ENCODE data around the gene BAZ2B. TPM values are rescaled to one million over a fixed set of nuclear protein-coding genes. Genes with fewer than 3 reads are reported as not detected.

BAZ2B gene
- total and polyA plus RNA-seq, 9 of the 15 experiments (the other 6 are each of a cell fraction or from before 2014, with no cell fraction given) = 7.5 to 38.6 (median 19.8) TPM

- no peak for TF ChIP-seq ZNF699 (CRISPR knock-in tag; IDR thresholded peaks at IDR 0.05; ENCODE audit: insufficient replicate concordance)
- no peak for TF ChIP-seq FOXJ3 (CRISPR knock-in tag; IDR thresholded peaks at IDR 0.05)
- TF ChIP-seq VEZF1 (CRISPR knock-in tag; IDR thresholded peaks at IDR 0.05) = peak; percentile 82
- TF ChIP-seq SPI1 (IDR thresholded peaks at IDR 0.05; ENCODE audit: borderline replicate concordance, low read depth, low read length) = no peak
- no peak for TF ChIP-seq ZBTB17 (CRISPR knock-in tag; IDR thresholded peaks at IDR 0.05)
- TF ChIP-seq ZNF518B (CRISPR knock-in tag; IDR thresholded peaks at IDR 0.05) = no peak
- no peak for TF ChIP-seq ZNF444 (CRISPR knock-in tag; IDR thresholded peaks at IDR 0.05)
- TF ChIP-seq NUFIP1 (IDR thresholded peaks at IDR 0.05; ENCODE audit: partially characterized antibody) = no peak
- no peak for TF ChIP-seq NR2F6 (CRISPR knock-in tag; IDR thresholded peaks at IDR 0.05)
- no peak for TF ChIP-seq POU5F1 (IDR thresholded peaks at IDR 0.05; ENCODE audit: borderline replicate concordance, low read depth, low read length, partially characterized antibody)
- peak; percentile 35; the same call in 1 of the 2 replicates for TF ChIP-seq ETV5 (CRISPR knock-in tag; IDR thresholded peaks at IDR 0.05; ENCODE audit: low read depth)
- no peak for TF ChIP-seq ZNF133 (CRISPR knock-in tag; IDR thresholded peaks at IDR 0.05)
- TF ChIP-seq PURB (CRISPR knock-in tag; IDR thresholded peaks at IDR 0.05; ENCODE audit: low read depth) = no peak
- no peak for TF ChIP-seq PYGO2 (tag; IDR thresholded peaks at IDR 0.05)
- TF ChIP-seq, protein P1, sequence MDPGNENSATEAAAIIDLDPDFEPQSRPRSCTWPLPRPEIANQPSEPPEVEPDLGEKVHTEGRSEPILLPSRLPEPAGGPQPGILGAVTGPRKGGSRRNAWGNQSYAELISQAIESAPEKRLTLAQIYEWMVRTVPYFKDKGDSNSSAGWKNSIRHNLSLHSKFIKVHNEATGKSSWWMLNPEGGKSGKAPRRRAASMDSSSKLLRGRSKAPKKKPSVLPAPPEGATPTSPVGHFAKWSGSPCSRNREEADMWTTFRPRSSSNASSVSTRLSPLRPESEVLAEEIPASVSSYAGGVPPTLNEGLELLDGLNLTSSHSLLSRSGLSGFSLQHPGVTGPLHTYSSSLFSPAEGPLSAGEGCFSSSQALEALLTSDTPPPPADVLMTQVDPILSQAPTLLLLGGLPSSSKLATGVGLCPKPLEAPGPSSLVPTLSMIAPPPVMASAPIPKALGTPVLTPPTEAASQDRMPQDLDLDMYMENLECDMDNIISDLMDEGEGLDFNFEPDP (CRISPR knock-in tag; IDR thresholded peaks at IDR 0.05) = no peak
- no peak for TF ChIP-seq SMARCC2 (IDR thresholded peaks at IDR 0.05; ENCODE audit: low read depth)
- TF ChIP-seq, protein P2, sequence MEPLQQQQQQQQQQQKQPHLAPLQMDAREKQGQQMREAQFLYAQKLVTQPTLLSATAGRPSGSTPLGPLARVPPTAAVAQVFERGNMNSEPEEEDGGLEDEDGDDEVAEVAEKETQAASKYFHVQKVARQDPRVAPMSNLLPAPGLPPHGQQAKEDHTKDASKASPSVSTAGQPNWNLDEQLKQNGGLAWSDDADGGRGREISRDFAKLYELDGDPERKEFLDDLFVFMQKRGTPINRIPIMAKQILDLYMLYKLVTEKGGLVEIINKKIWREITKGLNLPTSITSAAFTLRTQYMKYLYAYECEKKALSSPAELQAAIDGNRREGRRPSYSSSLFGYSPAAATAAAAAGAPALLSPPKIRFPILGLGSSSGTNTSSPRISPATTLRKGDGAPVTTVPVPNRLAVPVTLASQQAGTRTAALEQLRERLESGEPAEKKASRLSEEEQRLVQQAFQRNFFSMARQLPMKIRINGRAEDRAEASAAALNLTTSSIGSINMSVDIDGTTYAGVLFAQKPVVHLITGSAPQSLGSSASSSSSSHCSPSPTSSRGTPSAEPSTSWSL (CRISPR knock-in tag; IDR thresholded peaks at IDR 0.05; ENCODE audit: borderline replicate concordance) = no peak
- no peak for TF ChIP-seq HDAC3 (IDR thresholded peaks at IDR 0.05; ENCODE audit: borderline replicate concordance, partially characterized antibody)
- peak; percentile 84 for TF ChIP-seq FOXP1 (CRISPR knock-in tag; IDR thresholded peaks at IDR 0.05)
- peak in 1 of 2 experiments; percentile 20; a peak in 1 of 4 replicates for TF ChIP-seq SRF (CRISPR knock-in tag; IDR thresholded peaks at IDR 0.05)
These were observed 330.2 kb downstream of the BAZ2B start, which contains the start of gene WDSUB1 (continued) for GRCh38 chr2:159285929-159286708.

Measured in K562 (cell line).